ENCODE measurements around the gene SACS. TPM values are rescaled to one million over a fixed set of nuclear protein-coding genes. Genes with fewer than 3 reads are reported as not detected.

The SACS gene
- total and polyA plus RNA-seq, 2 of the 4 experiments (the other 2 are of a cell fraction) = 14.7 to 121 TPM

DNA sequence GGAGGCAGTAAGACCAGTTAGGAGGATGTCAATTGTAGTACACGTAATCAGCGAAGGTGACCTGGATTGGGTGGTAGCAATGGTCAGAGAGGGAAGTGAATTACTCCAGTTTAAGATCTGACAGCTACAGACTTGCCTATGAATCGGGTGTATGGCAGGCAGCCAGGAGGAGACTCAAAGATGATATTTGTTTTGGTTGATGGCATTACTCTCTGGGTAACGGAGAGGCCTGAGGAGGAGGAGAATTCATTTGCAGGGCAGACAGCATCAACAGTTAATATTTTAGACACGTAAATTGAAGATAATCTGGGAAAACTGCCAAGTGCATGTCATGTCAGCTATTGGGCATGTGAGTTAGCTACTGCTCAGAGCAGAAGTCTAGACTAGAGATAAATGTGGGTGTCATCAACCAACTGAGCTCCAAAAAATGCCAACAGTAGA lies 143.6 kb downstream of the SACS start:
- Histone ChIP-seq H2BK15ac (ENCODE audit: low read depth, low read length) (no peak overlapping the region), H4K91ac (ENCODE audit: insufficient read depth, low read depth, low read length) (no peak overlapping the region), H3K9me3 (ENCODE audit: control insufficient read depth, insufficient read depth, low read length) (no peaks in the 10 kb centered on the region), H2BK120ac (ENCODE audit: low read depth, low read length) (no peak overlapping the region), H4K20me1 (ENCODE audit: insufficient read depth, low read length) (no peaks in the 10 kb centered on the region), H3K18ac (ENCODE audit: low read depth, low read length) (no peak overlapping the region), H2BK20ac (ENCODE audit: low read depth, low read length) (no peak overlapping the region), H4K5ac (ENCODE audit: low read depth, low read length) (no peak overlapping the region), H3K79me1 (ENCODE audit: low read depth in 1 of 2, low read length in 2 of 2) (no peaks in the 10 kb centered on the region), H2BK5ac (ENCODE audit: low read depth, low read length, poor library complexity, severe bottlenecking) (no peak overlapping the region), H2AK5ac (ENCODE audit: low read depth, low read length) (no peak overlapping the region), H3K4me1 (ENCODE audit: control insufficient read depth, insufficient read depth, low read length) (no peaks in the 10 kb centered on the region), H3K27ac (ENCODE audit: insufficient read depth, low read length) (no peak overlapping the region), H3K36me3 (ENCODE audit: control insufficient read depth, insufficient read depth, low read length) (no peaks in the 10 kb centered on the region), H3K56ac (ENCODE audit: extremely low read depth, insufficient read depth, low read length) (no peak overlapping the region), H3K4ac (ENCODE audit: low read depth, low read length) (no peak overlapping the region), H3K23ac (ENCODE audit: low read depth, low read length) (no peak overlapping the region), H3K14ac (replicated peaks; ENCODE audit: low read depth, low read length) (no peak overlapping the region), H2AK9ac (replicated peaks; ENCODE audit: low read depth, low read length, poor library complexity) (no peak overlapping the region), H3K4me2 (ENCODE audit: low read depth, low read length) (no peak overlapping the region), H2AFZ (replicated peaks; ENCODE audit: low read length, poor library complexity) (no peak overlapping the region), H3K9ac (ENCODE audit: low read depth, low read length) (no peak overlapping the region), H3K4me3 (ENCODE audit: insufficient read depth, low read depth, low read length) (no peak overlapping the region), H3K9me1 (ENCODE audit: insufficient read depth, low read length) (no peaks in the 10 kb centered on the region; the same call in 1 of the 2 replicates), H3K27me3 (ENCODE audit: control insufficient read depth, insufficient read depth, low read length) (peaks cover 1% of the 10 kb centered on the region), H4K8ac (ENCODE audit: low read depth in 2 of 2, low read length in 2 of 2) (no peak overlapping the region)
- dilution Hi-C loops (cut with HindIII; ENCODE audit: low sequenced_read_pairs, unreplicated experiment) = no loop called here
- TF ChIP-seq CTCF (conservative IDR thresholded peaks at IDR 0.05; ENCODE audit: low read depth, low read length) = no peak
- TF ChIP-seq BHLHE40 (IDR thresholded peaks at IDR 0.05; ENCODE audit: low read depth, low read length) = peak; percentile 19; the same call in 1 of the 2 replicates
- no peak for TF ChIP-seq MAFK (IDR thresholded peaks at IDR 0.05; ENCODE audit: low read depth, low read length)
- TF ChIP-seq RAD21 (IDR thresholded peaks at IDR 0.05; ENCODE audit: low read length) = no peak
- WGBS, 2 experiments (ENCODE audit: extremely low coverage in 2 of 2, insufficient read length in 1 of 2) = no CpG with 5 or more reads among the region's 5 CpGs
- intact Hi-C loops (cut with micrococcal nuclease) = no loop called here
- DNase-seq (peak; percentile 47), ATAC-seq (ENCODE audit: low read depth) (no peak)
- POLR2A ChIA-PET (ENCODE audit: unreplicated experiment) = interaction anchor here (0.6 kb wide), 1 partner anchor 31 kb away, joined by 4 read pairs; no protein-coding TSS in a partner anchor
- CTCF ChIA-PET = no interaction called here
- in situ Hi-C loops (cut with MboI; ENCODE audit: low sequenced_read_pairs) = no loop called here
- BruUV-seq (replicated peaks) = no TSS peak

Data from IMR-90 (cell line).